KMS-11 (cell line): Measurements from ENCODE around the gene MAP4K4.

ENCODE experiments used
- H2AFZ ChIP-seq: fragments of 200-600 bp; sonication (generic); 2 replicates; pipeline ENCODE4 v1.6.1; 2016; ENCODE audit warnings: antibody characterized with exemption, mixed run types, low read depth
- H3K27ac ChIP-seq: fragments of 200-600 bp; sonication (generic); 2 replicates; pipeline ENCODE4 v1.6.1; 2016; ENCODE audit warnings: mild to moderate bottlenecking, mixed run types
- H3K27me3 ChIP-seq: fragments of 200-600 bp; sonication (generic); 2 replicates; pipeline ENCODE4 v1.6.1; 2017; ENCODE audit warnings: mild to moderate bottlenecking, low read depth, mixed run types, moderate library complexity; ENCODE audit not compliant: insufficient read depth
- H3K36me3 ChIP-seq: fragments of 200-600 bp; sonication (generic); 2 replicates; pipeline ENCODE4 v1.6.1; 2017; ENCODE audit warnings: mild to moderate bottlenecking, mixed run types; ENCODE audit not compliant: insufficient read depth
- H3K4me1 ChIP-seq: fragments of 200-600 bp; sonication (generic); 2 replicates; pipeline ENCODE4 v1.6.1; 2016; ENCODE audit warnings: mild to moderate bottlenecking, low read depth, mixed run types; ENCODE audit not compliant: poor library complexity, severe bottlenecking
- H3K4me2 ChIP-seq: fragments of 200-600 bp; sonication (generic); 2 replicates; pipeline ENCODE4 v1.7.0; 2016; ENCODE audit warnings: mild to moderate bottlenecking, mixed run types
- H3K4me3 ChIP-seq: fragments of 200-600 bp; sonication (generic); IDR thresholded peaks from 2 replicates; pipeline ENCODE4 v1.6.1; 2017; ENCODE audit warnings: low read depth, low read length, mixed read lengths; ENCODE audit not compliant: insufficient read depth
- H3K79me2 ChIP-seq: fragments of 200-600 bp; sonication (generic); 2 replicates; pipeline ENCODE4 v1.6.1; 2016; ENCODE audit warnings: low read depth, mixed run types; ENCODE audit not compliant: insufficient read depth
- H3K9ac ChIP-seq: fragments of 200-600 bp; sonication (generic); 2 replicates; pipeline ENCODE4 v1.6.1; 2016; ENCODE audit warnings: mild to moderate bottlenecking, mixed run types
- H4K20me1 ChIP-seq: fragments of 200-600 bp; sonication (generic); 2 replicates; pipeline ENCODE4 v1.6.1; 2016; ENCODE audit warnings: mild to moderate bottlenecking, mixed run types; ENCODE audit not compliant: insufficient read depth
- CTCF ChIP-seq: fragments of 200-600 bp; sonication (generic); conservative IDR thresholded peaks from 2 replicates; pipeline ENCODE4 v1.6.1; 2017; ENCODE audit warnings: low read depth, mild to moderate bottlenecking, antibody characterized with exemption, low read length, moderate library complexity, mixed read lengths

MAP4K4 gene

GRCh38 chr2:101833890-101834523 lies 136.5 kb downstream of the MAP4K4 start:
- no peak for TF ChIP-seq CTCF
- Histone ChIP-seq H3K4me3 (no peak overlapping the region), H3K9ac (no peak overlapping the region), H3K27me3 (no peaks in the 10 kb centered on the region), H3K27ac (no peak overlapping the region), H2AFZ (no peak overlapping the region), H3K36me3 (no peaks in the 10 kb centered on the region), H3K4me1 (peaks cover 19% of the 10 kb centered on the region), H4K20me1 (no peaks in the 10 kb centered on the region), H3K4me2 (no peak overlapping the region), H3K79me2 (no peaks in the 10 kb centered on the region)

GRCh38 chr2:101837354-101837753 lies 139.8 kb downstream of the MAP4K4 start:
- no peaks in the 10 kb centered on the region for H3K36me3 ChIP-seq
- no peak overlapping the region for H2AFZ ChIP-seq
- no peak overlapping the region for H3K4me3 ChIP-seq
- TF ChIP-seq CTCF, result no peak
- no peaks in the 10 kb centered on the region for H3K27me3 ChIP-seq
- H3K79me2 ChIP-seq, result no peaks in the 10 kb centered on the region
- H3K4me2 ChIP-seq, result no peak overlapping the region
- H3K4me1 ChIP-seq, result no peaks in the 10 kb centered on the region
- no peaks in the 10 kb centered on the region for H4K20me1 ChIP-seq
- H3K9ac ChIP-seq, result no peak overlapping the region
- H3K27ac ChIP-seq, result no peak overlapping the region

- Histone ChIP-seq H2AFZ (no peak overlapping the region), H3K27ac (no peak overlapping the region), H3K4me3 (no peak overlapping the region), H3K9ac (no peak overlapping the region), H3K4me1 (no peaks in the 10 kb centered on the region), H3K4me2 (no peak overlapping the region), H3K27me3 (no peaks in the 10 kb centered on the region), H3K36me3 (no peaks in the 10 kb centered on the region), H3K79me2 (no peaks in the 10 kb centered on the region), H4K20me1 (no peaks in the 10 kb centered on the region)
- no peak for TF ChIP-seq CTCF
These were observed 144.3 kb downstream of the MAP4K4 start for GRCh38 chr2:101841679-101842327.

GRCh38 chr2:101842471-101842870 lies 145.0 kb downstream of the MAP4K4 start:
- no peak for TF ChIP-seq CTCF
- H3K4me3 ChIP-seq, result no peak overlapping the region
- H3K4me1 ChIP-seq, result no peaks in the 10 kb centered on the region
- no peaks in the 10 kb centered on the region for H4K20me1 ChIP-seq
- no peak overlapping the region for H3K4me2 ChIP-seq
- no peaks in the 10 kb centered on the region for H3K79me2 ChIP-seq
- H3K27ac ChIP-seq, result no peak overlapping the region
- H3K36me3 ChIP-seq, result no peaks in the 10 kb centered on the region
- no peak overlapping the region for H2AFZ ChIP-seq
- no peak overlapping the region for H3K9ac ChIP-seq
- no peaks in the 10 kb centered on the region for H3K27me3 ChIP-seq
